NB4 (cell line): ENCODE results near the gene PALD1.

Source experiments
- DNase-seq: peaks from one replicate; pipeline ENCODE4 v3.0.0; 2010; ENCODE audit warnings: low read depth
- H3K4me3 ChIP-seq: one replicate; pipeline ENCODE4 v1.5.1; 2011; ENCODE audit warnings: mild to moderate bottlenecking, low read depth, low read length, moderate library complexity
- MAX ChIP-seq: IDR thresholded peaks from 2 replicates; pipeline ENCODE4 v1.6.1; 2011; ENCODE audit warnings: low read depth, low read length
- MYC ChIP-seq: IDR thresholded peaks from 2 replicates; pipeline ENCODE4 v1.6.1; 2011; ENCODE audit warnings: low read depth, low read length
- POLR2A ChIP-seq: IDR thresholded peaks from 2 replicates; pipeline ENCODE4 v1.6.1; 2011; ENCODE audit warnings: mild to moderate bottlenecking; ENCODE audit not compliant: insufficient read length; ENCODE audit errors: extremely low read depth
- TF ChIP-seq, protein P1 (sequence below): IDR thresholded peaks from one replicate; pipeline ENCODE4 v1.5.1; 2012; ENCODE audit warnings: low read depth, low read length

Gene PALD1

GRCh38 chr10:70589762-70590654 lies 111.4 kb downstream of the PALD1 start:
- no peak for TF ChIP-seq MAX
- TF ChIP-seq, protein P1, sequence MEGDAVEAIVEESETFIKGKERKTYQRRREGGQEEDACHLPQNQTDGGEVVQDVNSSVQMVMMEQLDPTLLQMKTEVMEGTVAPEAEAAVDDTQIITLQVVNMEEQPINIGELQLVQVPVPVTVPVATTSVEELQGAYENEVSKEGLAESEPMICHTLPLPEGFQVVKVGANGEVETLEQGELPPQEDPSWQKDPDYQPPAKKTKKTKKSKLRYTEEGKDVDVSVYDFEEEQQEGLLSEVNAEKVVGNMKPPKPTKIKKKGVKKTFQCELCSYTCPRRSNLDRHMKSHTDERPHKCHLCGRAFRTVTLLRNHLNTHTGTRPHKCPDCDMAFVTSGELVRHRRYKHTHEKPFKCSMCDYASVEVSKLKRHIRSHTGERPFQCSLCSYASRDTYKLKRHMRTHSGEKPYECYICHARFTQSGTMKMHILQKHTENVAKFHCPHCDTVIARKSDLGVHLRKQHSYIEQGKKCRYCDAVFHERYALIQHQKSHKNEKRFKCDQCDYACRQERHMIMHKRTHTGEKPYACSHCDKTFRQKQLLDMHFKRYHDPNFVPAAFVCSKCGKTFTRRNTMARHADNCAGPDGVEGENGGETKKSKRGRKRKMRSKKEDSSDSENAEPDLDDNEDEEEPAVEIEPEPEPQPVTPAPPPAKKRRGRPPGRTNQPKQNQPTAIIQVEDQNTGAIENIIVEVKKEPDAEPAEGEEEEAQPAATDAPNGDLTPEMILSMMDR = no peak
- no peak for TF ChIP-seq MYC
- TF ChIP-seq POLR2A = no peak
- H3K4me3 ChIP-seq = no peak overlapping the region

DNA sequence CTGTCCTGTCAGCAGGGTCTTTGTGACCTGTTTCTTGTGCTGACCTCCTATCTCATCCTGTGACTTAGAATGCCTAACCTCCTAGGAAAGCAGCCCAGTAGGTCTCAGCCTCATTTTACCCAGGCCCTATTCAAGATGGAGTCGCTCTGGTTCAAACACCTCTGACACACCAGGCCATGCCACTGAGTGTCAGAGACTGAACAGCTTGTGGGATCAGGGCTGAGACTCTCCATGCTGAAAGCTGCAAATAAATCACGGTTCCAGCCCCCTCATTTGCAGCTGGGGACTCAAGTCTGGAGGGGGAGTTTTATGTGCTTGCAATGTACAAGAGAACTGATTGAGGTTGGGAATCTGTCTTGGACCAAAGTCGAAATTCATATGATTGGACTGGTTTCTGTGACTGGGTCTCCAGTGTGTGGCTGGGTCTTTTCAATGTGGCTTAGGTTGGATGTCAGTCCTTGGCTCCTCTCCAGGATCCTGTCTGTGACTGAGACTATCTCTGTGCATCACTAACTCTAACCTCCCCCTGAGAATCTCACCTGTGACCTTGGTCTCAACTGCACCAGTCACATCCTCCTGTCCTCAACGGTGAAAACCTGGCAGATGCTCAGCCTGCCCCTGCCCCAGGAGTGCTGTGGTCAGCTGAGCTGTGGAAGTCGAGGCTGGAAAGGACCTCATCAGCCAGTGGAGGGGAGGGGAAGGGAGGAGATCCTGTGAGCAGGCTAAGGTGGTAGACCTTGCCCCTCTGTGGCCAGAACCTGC lies 112.3 kb downstream of the PALD1 start:
- no peak for TF ChIP-seq MYC
- TF ChIP-seq POLR2A = no peak
- TF ChIP-seq, protein P1 = no peak
- TF ChIP-seq MAX = no peak
- no peak overlapping the region for H3K4me3 ChIP-seq
- no peak for DNase-seq

More at GRCh38 chr10:70589762-70590654, 111.4 kb downstream of the PALD1 start:
- DNase-seq = no peak

DNA sequence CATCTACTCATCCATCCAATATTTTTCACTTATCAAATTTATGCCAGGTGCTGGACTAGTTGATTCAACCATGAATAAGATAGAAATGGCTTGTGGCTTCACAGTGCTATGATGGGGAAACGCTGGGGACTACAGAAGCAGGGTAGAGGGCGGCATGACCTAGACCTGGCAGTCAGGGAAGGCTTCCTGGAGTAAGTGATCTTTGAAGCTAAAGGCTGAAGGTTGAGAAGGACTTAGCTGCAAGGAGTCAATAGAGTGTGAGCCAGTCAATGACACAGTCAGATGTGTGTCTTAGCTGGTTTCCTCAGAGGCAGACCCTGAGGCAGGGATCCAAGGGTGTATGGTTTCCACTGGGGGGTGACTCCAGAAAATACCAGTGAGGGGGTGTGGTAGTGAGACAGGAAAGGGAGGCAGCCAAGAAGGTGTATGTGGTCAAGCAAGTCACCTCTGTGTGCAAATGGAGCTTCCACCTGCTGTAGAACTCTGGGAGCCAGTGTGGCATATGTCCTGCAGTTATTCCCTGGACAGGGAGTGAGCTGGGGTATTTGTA lies 113.7 kb downstream of the PALD1 start:
- peak; percentile 66 for DNase-seq
- no peak for TF ChIP-seq MAX
- no peak for TF ChIP-seq POLR2A
- TF ChIP-seq, protein P1 = no peak
- no peak for TF ChIP-seq MYC
- no peak overlapping the region for H3K4me3 ChIP-seq

- TF ChIP-seq MYC (peak; percentile 85), MAX (peak; percentile 89), POLR2A (no peak)
- TF ChIP-seq, protein P1 = no peak
- H3K4me3 ChIP-seq = no peak overlapping the region
- DNase-seq = peak; percentile 98
These were observed 114.4 kb downstream of the PALD1 start for GRCh38 chr10:70592746-70593512.

DNA sequence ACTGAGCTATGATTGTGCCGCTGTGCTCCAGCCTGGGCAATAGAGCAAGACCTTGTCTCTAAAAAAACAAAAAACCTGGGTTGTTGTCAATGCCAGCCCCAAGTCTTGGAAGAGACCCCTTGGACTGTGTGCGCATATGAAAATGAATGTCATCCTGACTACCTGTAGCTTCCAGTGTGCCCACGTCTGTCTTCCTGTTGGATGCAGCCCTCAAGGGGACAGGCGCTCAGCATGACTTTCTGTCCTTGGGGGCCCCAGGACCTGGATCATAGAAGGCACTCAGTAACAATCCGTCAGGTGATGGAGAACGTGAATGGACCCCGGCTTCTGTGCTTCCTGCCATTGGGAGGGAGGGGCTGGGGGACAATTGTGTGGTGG lies 114.9 kb downstream of the PALD1 start:
- no peak overlapping the region for H3K4me3 ChIP-seq
- no peak for TF ChIP-seq MAX
- no peak for TF ChIP-seq MYC
- no peak for TF ChIP-seq POLR2A
- TF ChIP-seq, protein P1 = no peak
- DNase-seq = no peak
